ENCODE measurements around the gene NXN.
"Not testable (repeated sequence)": the region's sequence is repeated elsewhere in the genome, so short reads cannot be mapped to it uniquely, and the experiment has no call there.

NXN gene

GRCh38 chr17:791829-792228, 187.7 kb downstream of the NXN start:
- DNase-seq = no peak

GRCh38 chr17:790874-791247, 188.7 kb downstream of the NXN start:
- DNase-seq = not testable (repeated sequence)

DNA sequence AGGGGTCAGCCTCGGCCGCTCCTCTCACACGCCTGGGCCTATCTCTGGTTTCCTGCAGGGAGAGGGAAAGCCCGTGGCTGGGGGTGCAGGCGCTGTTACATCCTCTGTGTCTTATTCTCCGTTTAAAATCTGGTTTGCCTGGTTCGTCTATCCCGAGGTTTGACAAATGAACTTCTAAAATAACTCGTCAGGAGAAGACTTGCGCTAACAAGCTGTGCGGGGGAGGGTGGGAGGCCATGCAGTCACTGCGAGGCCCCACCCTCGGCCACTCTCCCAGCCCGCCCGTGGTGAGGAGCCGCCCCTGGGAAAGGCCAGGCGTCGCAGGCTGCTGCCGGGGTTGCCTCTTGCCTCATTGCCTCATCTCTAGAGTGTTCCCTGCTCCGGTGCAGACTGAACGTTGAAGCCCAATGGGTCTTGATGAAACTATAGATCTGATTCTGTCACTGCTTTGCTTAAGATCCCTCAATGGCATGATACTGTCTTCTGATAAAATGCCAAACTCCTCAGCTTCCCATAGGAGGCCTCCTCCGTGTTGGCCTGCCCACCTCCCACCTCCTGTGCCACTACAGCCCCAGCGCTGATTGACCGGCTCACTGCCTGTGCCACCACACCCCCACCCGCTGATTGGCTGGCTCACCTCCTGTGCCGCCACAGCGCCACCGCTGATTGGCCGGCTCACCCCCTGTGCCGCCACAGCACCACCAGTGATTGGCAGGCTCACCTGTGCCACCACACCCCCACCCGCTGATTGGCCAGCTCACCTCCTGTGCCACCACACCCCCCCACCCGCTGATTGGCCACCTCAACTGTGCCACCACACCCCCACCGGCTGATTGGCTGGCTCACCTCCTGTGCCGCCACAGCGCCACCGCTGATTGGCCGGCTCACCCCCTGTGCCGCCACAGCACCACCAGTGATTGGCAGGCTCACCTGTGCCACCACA, 189.4 kb downstream of the NXN start:
- not testable (repeated sequence) for DNase-seq

DNA sequence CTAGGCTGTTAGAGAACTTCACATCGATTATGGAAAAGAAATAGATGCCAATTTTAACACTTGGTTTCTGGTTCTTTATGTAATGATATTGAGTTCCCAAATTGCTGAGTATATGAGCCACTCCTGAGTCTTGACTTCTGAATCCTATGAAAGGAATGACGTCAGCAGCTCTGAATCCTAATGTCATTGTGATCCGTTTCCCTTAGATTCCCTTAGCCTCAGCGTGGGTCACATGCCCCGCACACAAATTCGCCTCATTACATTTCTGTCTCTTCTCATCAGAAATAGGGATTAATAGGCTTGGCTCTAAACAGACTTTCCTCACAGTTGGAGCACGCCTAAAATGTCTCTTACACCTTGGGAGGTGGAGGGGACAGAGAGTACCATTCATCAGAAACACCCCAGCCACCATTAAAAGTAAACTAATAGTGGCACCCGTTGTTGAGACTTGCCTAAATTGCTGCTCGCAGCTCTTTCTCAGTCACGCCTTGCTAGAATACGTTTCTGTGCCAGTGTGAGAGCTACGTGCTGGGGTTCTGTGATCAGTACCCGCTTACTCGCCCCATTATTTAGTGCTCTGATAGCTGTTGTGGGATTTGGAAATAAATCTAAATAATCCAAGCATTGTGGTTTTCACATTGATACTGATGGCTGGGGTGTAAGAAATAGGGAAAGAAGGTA, 190.3 kb downstream of the NXN start:
- DNase-seq = no peak

GRCh38 chr17:788551-788950, 191.0 kb downstream of the NXN start:
- DNase-seq = no peak

DNA sequence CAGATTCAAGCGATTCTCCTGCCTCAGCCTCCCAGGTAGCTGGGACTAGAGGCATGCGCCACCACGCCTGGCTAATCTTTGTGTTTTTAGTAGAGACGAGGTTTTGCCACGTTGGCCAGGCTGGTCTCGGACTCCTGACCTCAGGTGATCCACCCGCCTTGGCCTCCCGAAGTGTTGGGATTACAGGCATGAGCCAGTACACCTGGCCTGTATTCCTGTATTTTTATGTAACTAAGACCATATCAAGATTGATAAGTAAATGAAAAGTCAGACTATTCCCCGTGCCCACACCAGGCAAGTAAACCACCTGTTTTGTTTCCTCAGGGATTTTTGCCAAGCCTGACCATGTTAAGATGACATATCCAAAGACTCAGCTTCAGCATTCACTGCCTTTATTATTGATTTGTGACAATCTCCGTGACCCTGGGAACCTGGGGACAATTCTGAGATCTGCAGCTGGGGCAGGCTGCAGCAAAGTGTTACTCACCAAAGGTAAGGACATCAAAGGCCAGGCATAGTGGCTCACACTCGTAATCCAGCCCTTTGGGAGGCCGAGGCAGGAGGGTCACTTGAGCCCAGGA, 191.8 kb downstream of the NXN start:
- no peak for DNase-seq

DNA sequence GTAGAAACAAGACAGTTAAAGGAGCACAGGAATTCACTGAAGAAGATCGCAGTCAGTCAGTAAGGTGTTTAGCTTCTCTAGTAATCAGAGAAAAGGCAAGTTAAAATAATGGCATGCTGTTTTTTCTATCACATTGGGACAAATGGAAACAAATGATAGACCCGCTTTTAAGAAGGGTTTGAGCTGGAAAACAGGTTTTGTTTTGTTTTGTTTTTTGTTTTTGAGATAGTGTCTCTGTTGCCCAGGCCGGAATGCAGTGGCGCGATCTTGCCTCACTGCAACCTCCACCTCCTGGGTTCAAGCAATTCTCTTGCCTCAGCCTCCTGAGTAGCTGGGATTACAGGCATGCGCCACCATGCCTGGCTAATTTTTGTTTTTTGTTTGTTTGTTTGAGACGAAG, 193.7 kb downstream of the NXN start:
- DNase-seq = not testable (repeated sequence)

GRCh38 chr17:784143-784542, 195.4 kb downstream of the NXN start:
- DNase-seq = no peak

GRCh38 chr17:781805-782731, 197.5 kb downstream of the NXN start, which contains the start of the genes GLOD4 and MRM3:
GLOD4 (minus strand) TSS chr17:782280; CDS start chr17:782255, 25 bp downstream.
MRM3 (plus strand) TSS chr17:782353; CDS start chr17:782379, 26 bp downstream.
- DNase-seq = peak; percentile 81 to 89

GRCh38 chr17:778096-778495, 201.5 kb downstream of the NXN start:
- no peak for DNase-seq

GRCh38 chr17:774313-774584, 205.3 kb downstream of the NXN start:
- DNase-seq = no peak

GRCh38 chr17:773467-774312, 205.9 kb downstream of the NXN start:
- DNase-seq = no peak

DNA sequence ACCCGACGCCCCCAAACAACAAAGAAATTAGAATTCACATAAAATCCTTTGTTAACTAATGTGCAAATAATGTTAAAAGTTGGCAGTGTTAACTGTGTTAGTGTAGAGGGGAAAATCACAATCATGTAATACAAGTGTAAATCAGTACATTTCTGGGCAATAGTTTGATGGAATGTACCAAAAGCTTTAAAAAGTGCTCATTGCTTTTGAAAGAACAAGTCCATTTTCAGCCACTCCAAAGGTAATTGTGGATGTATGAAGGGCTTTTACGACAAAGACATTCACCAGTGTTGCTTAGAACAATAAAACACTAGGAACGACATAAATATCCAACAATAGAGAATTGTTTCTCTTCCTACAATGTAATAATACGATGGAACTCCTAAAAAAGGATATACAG, 206.6 kb downstream of the NXN start:
- DNase-seq = no peak

- no peak for DNase-seq
Observed at GRCh38 chr17:767076-767475, 212.5 kb downstream of the NXN start.

- no peak for DNase-seq
Observed at GRCh38 chr17:760371-760770, 219.2 kb downstream of the NXN start.

GRCh38 chr17:759964-760363, 219.6 kb downstream of the NXN start:
- no peak for DNase-seq

DNA sequence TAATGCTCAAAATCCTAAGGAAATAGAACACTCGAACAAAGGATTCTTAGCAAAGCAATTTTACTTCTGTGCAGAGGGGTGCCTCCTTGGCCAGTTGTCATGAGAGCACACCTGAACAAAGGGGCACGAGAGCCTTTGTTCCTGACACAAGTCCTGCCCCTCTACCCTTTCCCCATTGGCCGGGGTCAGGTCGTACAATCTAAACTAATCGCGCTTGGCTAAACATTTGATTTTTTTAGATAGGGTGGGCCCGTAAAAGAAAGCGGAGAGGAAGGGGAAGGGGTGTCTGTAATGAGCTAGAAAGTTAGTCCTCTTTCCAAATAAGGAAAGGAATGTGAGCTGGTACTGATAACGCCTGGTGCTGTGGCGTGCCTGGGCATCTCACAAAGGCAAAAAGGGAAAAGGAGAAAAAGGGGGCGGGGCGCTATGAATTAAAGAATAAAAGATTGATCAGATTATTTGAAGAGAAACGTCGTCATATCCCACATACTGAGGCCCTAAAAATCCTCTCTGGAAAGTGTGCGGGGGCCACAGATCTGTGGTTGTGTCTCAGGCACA, 223.5 kb downstream of the NXN start:
- not testable (repeated sequence) for DNase-seq

- not testable (repeated sequence) for DNase-seq
Observed at GRCh38 chr17:755319-755961, 224.1 kb downstream of the NXN start.

GRCh38 chr17:753418-753817, 226.2 kb downstream of the NXN start:
- DNase-seq = no peak

GRCh38 chr17:752620-753219, 226.9 kb downstream of the NXN start:
- peak; percentile 16 to 58 for DNase-seq
